ENCODE data around the gene ACSL6.

GRCh38 chr5:132029609-132030330 is 18.3 kb upstream of the ACSL6 start:
- no peak for TF ChIP-seq POLR2A (IDR thresholded peaks at IDR 0.05)
- TF ChIP-seq CTCF (IDR thresholded peaks at IDR 0.05): no peak
- no peak for TF ChIP-seq EP300 (IDR thresholded peaks at IDR 0.05)
